ENCODE data around the gene MBOAT1. TPM values are rescaled to one million over a fixed set of nuclear protein-coding genes. Genes with fewer than 3 reads are reported as not detected.
"Not testable (repeated sequence)": the region's sequence is repeated elsewhere in the genome, so short reads cannot be mapped to it uniquely, and the experiment has no call there.

Gene MBOAT1
- total RNA-seq, 1 donor from 2014 or later, result 5.4 TPM

GRCh38 chr6:20180935-20181334 lies 31.3 kb downstream of the MBOAT1 start:
- intact Hi-C loops (cut with DNase I), result no loop called here
- no peaks in the 10 kb centered on the region for H3K4me1 ChIP-seq
- H3K4me3 ChIP-seq, result no peak overlapping the region
- no peaks in the 10 kb centered on the region for H3K36me3 ChIP-seq
- TF ChIP-seq CTCF (IDR thresholded peaks at IDR 0.05), result no peak
- H3K9me3 ChIP-seq, result no peaks in the 10 kb centered on the region
- no peak overlapping the region for H3K27ac ChIP-seq
- no peaks in the 10 kb centered on the region for H3K27me3 ChIP-seq
- DNase-seq (ENCODE audit: low spot score in 2 of 2), result no peak

GRCh38 chr6:20179287-20180045 lies 32.8 kb downstream of the MBOAT1 start:
- H3K27me3 ChIP-seq; H3K4me3 ChIP-seq; H3K4me1 ChIP-seq; intact Hi-C loops (cut with DNase I); H3K9me3 ChIP-seq; DNase-seq (ENCODE audit: low spot score in 2 of 2); H3K27ac ChIP-seq; H3K36me3 ChIP-seq: not testable (repeated sequence)

- no peak for TF ChIP-seq CTCF (IDR thresholded peaks at IDR 0.05)
- Histone ChIP-seq H3K27me3 (no peaks in the 10 kb centered on the region), H3K27ac (no peak overlapping the region), H3K9me3 (no peaks in the 10 kb centered on the region), H3K4me3 (no peak overlapping the region), H3K4me1 (no peaks in the 10 kb centered on the region), H3K36me3 (no peaks in the 10 kb centered on the region)
- DNase-seq (ENCODE audit: low spot score in 2 of 2), result no peak
- intact Hi-C loops (cut with DNase I), result no loop called here
Measured at GRCh38 chr6:20178327-20178726, 33.9 kb downstream of the MBOAT1 start.

GRCh38 chr6:20175810-20176410 lies 36.4 kb downstream of the MBOAT1 start:
- Histone ChIP-seq H3K4me1 (no peaks in the 10 kb centered on the region), H3K4me3 (no peak overlapping the region), H3K27me3 (no peaks in the 10 kb centered on the region), H3K27ac (no peak overlapping the region), H3K36me3 (no peaks in the 10 kb centered on the region), H3K9me3 (no peaks in the 10 kb centered on the region)
- intact Hi-C loops (cut with DNase I), result no loop called here
- no peak for TF ChIP-seq CTCF (IDR thresholded peaks at IDR 0.05)
- DNase-seq (ENCODE audit: low spot score in 2 of 2), result no peak

- intact Hi-C loops (cut with DNase I), result no loop called here
- no peak for DNase-seq (ENCODE audit: low spot score in 2 of 2)
- Histone ChIP-seq H3K4me3 (no peak overlapping the region), H3K27me3 (no peaks in the 10 kb centered on the region), H3K36me3 (no peaks in the 10 kb centered on the region), H3K4me1 (peaks cover 0 to 6% of the 10 kb centered on the region in 2 donors), H3K9me3 (no peaks in the 10 kb centered on the region), H3K27ac (peak overlapping the region in 1 of 2 donors; percentile 5)
- no peak for TF ChIP-seq CTCF (IDR thresholded peaks at IDR 0.05)
Measured at GRCh38 chr6:20173833-20174792, 38.2 kb downstream of the MBOAT1 start.
